Liver (tissue), 3 donors: ENCODE results near the gene LRP5.

Experiments
- ATF3 ChIP-seq: IDR thresholded peaks from 2 replicates; pipeline ENCODE4 v1.6.1; 2016; ENCODE audit warnings: antibody characterized with exemption
- CTCF ChIP-seq: fragments of 150-350 bp; IDR thresholded peaks from 2 replicates; pipeline ENCODE4 v1.5.1; 2017; ENCODE audit warnings: improper control_type of control experiment, low read depth, low read length; ENCODE audit not compliant: missing input control
- EGR1 ChIP-seq, 2 donors: IDR thresholded peaks; 2 replicates each; pipeline ENCODE4 v1.6.1; 2016 to 2018; ENCODE audit warnings: antibody characterized with exemption in 2 of 2, low read depth in 2 of 2
- GABPA ChIP-seq, 2 donors: IDR thresholded peaks in 1 of 2; conservative IDR thresholded peaks in 1 of 2; 2 replicates each; pipeline ENCODE4 v1.6.1; 2016; ENCODE audit warnings: antibody characterized with exemption in 2 of 2, mild to moderate bottlenecking in 1 of 2, moderate library complexity in 1 of 2
- MAX ChIP-seq: IDR thresholded peaks from 2 replicates; pipeline ENCODE4 v1.6.1; 2016; ENCODE audit warnings: antibody characterized with exemption
- REST ChIP-seq: IDR thresholded peaks from 2 replicates; pipeline ENCODE4 v1.6.1; 2016; ENCODE audit warnings: antibody characterized with exemption, mild to moderate bottlenecking
- SP1 ChIP-seq: IDR thresholded peaks from 2 replicates; pipeline ENCODE4 v1.6.1; 2018; ENCODE audit warnings: antibody characterized with exemption, mild to moderate bottlenecking
- TAF1 ChIP-seq: conservative IDR thresholded peaks from 2 replicates; pipeline ENCODE4 v1.6.1; 2016; ENCODE audit warnings: antibody characterized with exemption, mild to moderate bottlenecking
- ZBTB33 ChIP-seq: IDR thresholded peaks from 2 replicates; pipeline ENCODE4 v1.6.1; 2016; ENCODE audit warnings: antibody characterized with exemption
- donor health status: healthy.
- donor health status: healthy.

- TF ChIP-seq CTCF (no peak), MAX (no peak), ZBTB33 (no peak), REST (no peak), GABPA (IDR thresholded peaks at IDR 0.05 in 1 of 2, conservative IDR thresholded peaks at IDR 0.05 in 1 of 2) (no peak), TAF1 (no peak), SP1 (no peak), EGR1 (IDR thresholded peaks at IDR 0.05; ENCODE audit: low read depth in 2 of 2) (no peak), ATF3 (no peak)
These were observed 74.1 kb downstream of the LRP5 start for GRCh38 chr11:68386331-68386978.
